HK-2 (cell line): ENCODE data around the gene JAK1.

ENCODE experiments used
- DNase-seq: peaks from one replicate; pipeline ENCODE4 v3.0.0-alpha.2; 2018; ENCODE audit not compliant: unreplicated experiment

The JAK1 gene

GRCh38 chr1:64892576-64893573 lies 73.5 kb downstream of the JAK1 start:
- no peak for DNase-seq

GRCh38 chr1:64891448-64891825 lies 74.9 kb downstream of the JAK1 start:
- no peak for DNase-seq

GRCh38 chr1:64890699-64891447 lies 75.5 kb downstream of the JAK1 start:
- no peak for DNase-seq

- no peak for DNase-seq
Observed at GRCh38 chr1:64887689-64888217, 78.6 kb downstream of the JAK1 start.

- no peak for DNase-seq
Observed at GRCh38 chr1:64886877-64887276, 79.5 kb downstream of the JAK1 start.

GRCh38 chr1:64885648-64886047 lies 80.7 kb downstream of the JAK1 start:
- DNase-seq: no peak

GRCh38 chr1:64884261-64885040 lies 81.9 kb downstream of the JAK1 start:
- DNase-seq: no peak

- no peak for DNase-seq
Observed at GRCh38 chr1:64882574-64883255, 83.6 kb downstream of the JAK1 start.

- no peak for DNase-seq
Observed at GRCh38 chr1:64881281-64881680, 85.1 kb downstream of the JAK1 start.

- DNase-seq: no peak
Observed at GRCh38 chr1:64880449-64880848, 85.9 kb downstream of the JAK1 start.

- no peak for DNase-seq
Observed at GRCh38 chr1:64878931-64879611, 87.3 kb downstream of the JAK1 start.

- no peak for DNase-seq
Observed at GRCh38 chr1:64878090-64878489, 88.3 kb downstream of the JAK1 start.

GRCh38 chr1:64877598-64877997 lies 88.8 kb downstream of the JAK1 start:
- no peak for DNase-seq

GRCh38 chr1:64877151-64877550 lies 89.2 kb downstream of the JAK1 start:
- DNase-seq: no peak

- DNase-seq: no peak
Observed at GRCh38 chr1:64875606-64876005, 90.7 kb downstream of the JAK1 start.

GRCh38 chr1:64875101-64875500 lies 91.2 kb downstream of the JAK1 start:
- no peak for DNase-seq

- no peak for DNase-seq
Observed at GRCh38 chr1:64874666-64875065, 91.7 kb downstream of the JAK1 start.

GRCh38 chr1:64873576-64873975 lies 92.8 kb downstream of the JAK1 start:
- DNase-seq: no peak

GRCh38 chr1:64872067-64872466 lies 94.3 kb downstream of the JAK1 start:
- no peak for DNase-seq

- no peak for DNase-seq
Observed at GRCh38 chr1:64871256-64871655, 95.1 kb downstream of the JAK1 start.

- no peak for DNase-seq
Observed at GRCh38 chr1:64867266-64867665, 99.1 kb downstream of the JAK1 start.
